GM20431 (cell line): ENCODE results near the gene ANGPTL3.

Source experiments
- in situ Hi-C: fragments of 300-500 bp; cut with MseI, MboI; formaldehyde crosslinking; loops from one replicate; pipeline ENCODE4 v1.15.0; 2020; ENCODE audit warnings: low sequenced_read_pairs; ENCODE audit not compliant: unreplicated experiment

Gene ANGPTL3

GRCh38 chr1:62621907-62622306, 24.6 kb downstream of the ANGPTL3 start:
- in situ Hi-C loops, result no loop called here

- in situ Hi-C loops, result no loop called here
Measured at GRCh38 chr1:62625415-62625814, 28.1 kb downstream of the ANGPTL3 start.

- in situ Hi-C loops, result no loop called here
Measured at GRCh38 chr1:62628506-62628905, 31.2 kb downstream of the ANGPTL3 start.

GRCh38 chr1:62637392-62638105, 40.2 kb downstream of the ANGPTL3 start:
- in situ Hi-C loops, result no loop called here

GRCh38 chr1:62643283-62643682, 46.0 kb downstream of the ANGPTL3 start:
- in situ Hi-C loops, result no loop called here

- in situ Hi-C loops, result no loop called here
Measured at GRCh38 chr1:62652387-62652786, 55.1 kb downstream of the ANGPTL3 start.

GRCh38 chr1:62654744-62655143, 57.4 kb downstream of the ANGPTL3 start:
- in situ Hi-C loops, result no loop called here
